ENCODE measurements around the gene CABCOCO1. TPM values are rescaled to one million over a fixed set of nuclear protein-coding genes. Genes with fewer than 3 reads are reported as not detected.

Gene CABCOCO1, protein sequence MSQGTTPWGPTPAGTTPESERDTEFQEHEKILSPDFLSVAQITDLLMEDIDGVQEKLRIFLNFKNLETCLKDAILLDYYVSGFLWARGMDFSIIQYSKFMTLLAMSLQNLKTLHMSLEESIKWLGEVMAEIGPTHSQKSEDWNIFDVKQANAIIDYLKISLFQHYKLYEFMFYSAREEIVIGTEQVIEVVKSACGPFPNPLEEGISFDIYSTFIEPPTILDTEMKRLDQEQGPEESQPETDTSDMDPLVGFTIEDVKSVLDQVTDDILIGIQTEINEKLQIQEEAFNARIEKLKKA
- 0.28 TPM in 1 of 2 replicates, not detected in the other for total RNA-seq (ENCODE audit: low replicate concordance)

GRCh38 chr10:61662794-61663259 is at the start of gene CABCOCO1:
Gene CABCOCO1, plus strand, starts transcription at chr10:61662929. Its CDS starts 44 bp downstream, at chr10:61662973.
- H3K27ac Mint-ChIP-seq = no peak within 1 kb of the TSS

DNA sequence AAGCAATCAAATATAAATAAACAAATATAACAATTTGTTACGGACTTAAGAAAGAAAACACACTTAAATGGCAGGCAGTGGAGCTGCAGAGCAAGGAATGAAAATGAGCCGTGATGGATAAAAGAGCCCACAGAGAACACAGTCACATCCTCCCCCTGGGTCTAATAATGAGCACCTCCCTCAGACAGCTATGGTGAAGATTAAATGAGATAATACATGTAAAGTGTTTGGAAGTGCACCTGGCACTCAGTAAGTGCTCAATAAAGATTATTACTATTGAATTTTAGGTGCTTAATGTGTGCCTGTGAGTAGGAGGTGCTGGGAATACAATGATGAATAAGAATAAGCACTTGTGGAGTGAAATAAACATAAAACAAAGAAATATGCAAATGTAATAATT is 49.1 kb upstream of the CABCOCO1 start:
- Histone ChIP-seq H2AFZ (replicated peaks) (no peak overlapping the region), H3K27me3 (no peaks in the 10 kb centered on the region), H3K4me3 (no peak overlapping the region), H3K4me1 (no peaks in the 10 kb centered on the region), H3F3A (ENCODE audit: low read depth) (no peaks in the 10 kb centered on the region), H3K9ac (no peak overlapping the region), H3K79me2 (ENCODE audit: low read depth) (no peaks in the 10 kb centered on the region), H3K36me3 (no peaks in the 10 kb centered on the region), H3K9me3 (ENCODE audit: low read depth) (no peaks in the 10 kb centered on the region), H4K20me1 (ENCODE audit: low read depth) (no peaks in the 10 kb centered on the region), H3K4me2 (no peak overlapping the region), H3K27ac (no peak overlapping the region)
- peaks cover 2% of the 10 kb centered on the region for H3K27me3 Mint-ChIP-seq (ENCODE audit: insufficient read depth, low read depth)
- TF ChIP-seq EZH2phosphoT487 (IDR thresholded peaks at IDR 0.05) (no peak), EZH2 (IDR thresholded peaks at IDR 0.05) (no peak)
- TF ChIP-seq, protein P1, sequence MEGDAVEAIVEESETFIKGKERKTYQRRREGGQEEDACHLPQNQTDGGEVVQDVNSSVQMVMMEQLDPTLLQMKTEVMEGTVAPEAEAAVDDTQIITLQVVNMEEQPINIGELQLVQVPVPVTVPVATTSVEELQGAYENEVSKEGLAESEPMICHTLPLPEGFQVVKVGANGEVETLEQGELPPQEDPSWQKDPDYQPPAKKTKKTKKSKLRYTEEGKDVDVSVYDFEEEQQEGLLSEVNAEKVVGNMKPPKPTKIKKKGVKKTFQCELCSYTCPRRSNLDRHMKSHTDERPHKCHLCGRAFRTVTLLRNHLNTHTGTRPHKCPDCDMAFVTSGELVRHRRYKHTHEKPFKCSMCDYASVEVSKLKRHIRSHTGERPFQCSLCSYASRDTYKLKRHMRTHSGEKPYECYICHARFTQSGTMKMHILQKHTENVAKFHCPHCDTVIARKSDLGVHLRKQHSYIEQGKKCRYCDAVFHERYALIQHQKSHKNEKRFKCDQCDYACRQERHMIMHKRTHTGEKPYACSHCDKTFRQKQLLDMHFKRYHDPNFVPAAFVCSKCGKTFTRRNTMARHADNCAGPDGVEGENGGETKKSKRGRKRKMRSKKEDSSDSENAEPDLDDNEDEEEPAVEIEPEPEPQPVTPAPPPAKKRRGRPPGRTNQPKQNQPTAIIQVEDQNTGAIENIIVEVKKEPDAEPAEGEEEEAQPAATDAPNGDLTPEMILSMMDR (IDR thresholded peaks at IDR 0.05) = no peak
- H3K27ac Mint-ChIP-seq = no peak overlapping the region
- no peaks in the 10 kb centered on the region for H3K9me3 Mint-ChIP-seq
- H3K4me3 Mint-ChIP-seq = no peak overlapping the region
- no peaks in the 10 kb centered on the region for H3K36me3 Mint-ChIP-seq
- DNase-seq (ENCODE audit: low spot score) = no peak
- H3K4me1 Mint-ChIP-seq = peaks cover 3% of the 10 kb centered on the region

More at GRCh38 chr10:61662794-61663259, at the start of gene CABCOCO1:
- H3K4me2 ChIP-seq = peak within 1 kb of the TSS; percentile 77
- H3K9ac ChIP-seq = no peak within 1 kb of the TSS
- H3K9me3 Mint-ChIP-seq = no peaks in the 10 kb centered on the region
- no peaks in the 10 kb centered on the region for H3F3A ChIP-seq (ENCODE audit: low read depth)
- no peaks in the 10 kb centered on the region for H3K36me3 ChIP-seq
- H3K36me3 Mint-ChIP-seq = no peaks in the 10 kb centered on the region
- no peaks in the 10 kb centered on the region for H3K9me3 ChIP-seq (ENCODE audit: low read depth)
- peak within 1 kb of the TSS; percentile 90 for H2AFZ ChIP-seq (replicated peaks)
- H3K79me2 ChIP-seq (ENCODE audit: low read depth) = no peaks in the 10 kb centered on the region
- H3K4me1 ChIP-seq = no peaks in the 10 kb centered on the region
- TF ChIP-seq EZH2 (IDR thresholded peaks at IDR 0.05) (peak; percentile 55), EZH2phosphoT487 (IDR thresholded peaks at IDR 0.05) (no peak)
- TF ChIP-seq, protein P1 (IDR thresholded peaks at IDR 0.05) = peak; percentile 14
- no peaks in the 10 kb centered on the region for H3K27me3 Mint-ChIP-seq (ENCODE audit: insufficient read depth, low read depth)
- peak within 1 kb of the TSS; percentile 83 for H3K4me3 Mint-ChIP-seq
- no peak within 1 kb of the TSS for H3K27ac ChIP-seq
- peak; percentile 94 for DNase-seq (ENCODE audit: low spot score)
- H3K27me3 ChIP-seq = peaks cover 27% of the 10 kb centered on the region
- H4K20me1 ChIP-seq (ENCODE audit: low read depth) = no peaks in the 10 kb centered on the region
- peaks cover 3% of the 10 kb centered on the region for H3K4me1 Mint-ChIP-seq
- peak within 1 kb of the TSS; percentile 61 for H3K4me3 ChIP-seq

DNA sequence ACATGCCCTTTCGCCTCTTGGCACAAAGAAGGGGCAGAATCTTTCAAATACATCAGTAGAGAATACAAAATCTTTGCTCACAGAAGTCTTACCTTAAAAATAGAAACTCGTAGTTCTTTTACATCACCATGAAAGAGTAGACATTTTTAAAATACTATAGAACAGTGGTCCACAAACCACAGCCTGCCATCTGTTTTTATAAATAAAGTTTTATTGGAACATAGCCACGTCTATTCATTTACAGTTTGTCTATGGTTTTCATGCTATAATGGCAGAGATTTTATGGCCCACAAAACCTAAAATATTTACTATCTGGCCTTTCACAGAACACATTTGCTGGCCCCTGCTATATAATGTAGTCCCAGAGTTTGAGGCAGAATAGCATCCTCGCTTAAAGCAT is 46.1 kb upstream of the CABCOCO1 start:
- H3K36me3 ChIP-seq = no peaks in the 10 kb centered on the region
- H3K9me3 ChIP-seq (ENCODE audit: low read depth) = no peaks in the 10 kb centered on the region
- H3F3A ChIP-seq (ENCODE audit: low read depth) = no peaks in the 10 kb centered on the region
- no peak overlapping the region for H3K4me2 ChIP-seq
- H3K79me2 ChIP-seq (ENCODE audit: low read depth) = no peaks in the 10 kb centered on the region
- Mint-ChIP-seq H3K9me3 (no peaks in the 10 kb centered on the region), H3K4me3 (no peak overlapping the region), H3K4me1 (peaks cover 8% of the 10 kb centered on the region), H3K27me3 (ENCODE audit: insufficient read depth, low read depth) (no peaks in the 10 kb centered on the region), H3K27ac (no peak overlapping the region), H3K36me3 (no peaks in the 10 kb centered on the region)
- H3K27ac ChIP-seq = no peak overlapping the region
- H3K27me3 ChIP-seq = no peaks in the 10 kb centered on the region
- no peak overlapping the region for H3K4me3 ChIP-seq
- H2AFZ ChIP-seq (replicated peaks) = no peak overlapping the region
- H3K9ac ChIP-seq = no peak overlapping the region
- H4K20me1 ChIP-seq (ENCODE audit: low read depth) = no peaks in the 10 kb centered on the region
- TF ChIP-seq EZH2 (IDR thresholded peaks at IDR 0.05) (no peak), EZH2phosphoT487 (IDR thresholded peaks at IDR 0.05) (no peak)
- TF ChIP-seq, protein P1 (IDR thresholded peaks at IDR 0.05) = no peak
- no peaks in the 10 kb centered on the region for H3K4me1 ChIP-seq
- no peak for DNase-seq (ENCODE audit: low spot score)

Data from neural progenitor cell (in vitro differentiated cells).